Measurements from ENCODE around the gene TMEM205. TPM values are rescaled to one million over a fixed set of nuclear protein-coding genes. Genes with fewer than 3 reads are reported as not detected.

Gene TMEM205
- total and polyA plus RNA-seq, 2 of the 13 experiments (the other 11 are each of a cell fraction or from before 2014, with no cell fraction given) = 45.5 to 98.7 TPM

DNA sequence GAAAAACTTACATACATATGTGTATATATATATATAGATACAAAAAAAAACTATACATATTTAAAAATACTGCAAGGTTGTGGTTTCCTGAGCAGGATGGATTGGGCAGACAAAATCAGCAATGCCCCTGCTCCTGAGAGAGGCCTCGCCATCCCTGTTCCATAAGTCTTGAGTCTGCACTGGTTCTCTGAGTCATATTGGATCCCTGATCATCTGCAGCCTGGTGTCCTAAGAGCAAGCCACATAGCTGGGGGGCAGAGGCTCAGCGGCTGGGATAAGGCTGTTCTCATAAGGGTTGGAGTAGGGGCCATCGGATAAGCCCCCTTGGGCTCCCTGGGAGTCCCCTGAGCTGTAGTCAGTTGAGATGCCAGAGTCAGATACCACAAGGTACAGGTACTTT lies 31.7 kb upstream of the TMEM205 start:
- TF ChIP-seq TARDBP (CRISPR knock-in tag; IDR thresholded peaks at IDR 0.05) = 0 out of 2 replicates have a peak, but pooled peaks have one; percentile 19
- no peak for TF ChIP-seq SIX4 (CRISPR knock-in tag; IDR thresholded peaks at IDR 0.05)
- Histone ChIP-seq H3K9ac (ENCODE audit: insufficient read depth, low read depth, low read length) (no peak overlapping the region), H3K4me3 (replicated peaks in 1 of 3; ENCODE audit: insufficient read depth in 1 of 3, low read depth in 2 of 3, low read length in 3 of 3) (no peak overlapping the region), H3K27me3 (ENCODE audit: control insufficient read depth in 1 of 2, insufficient read depth in 2 of 2, low read length in 2 of 2) (no peaks in the 10 kb centered on the region; a peak in 1 of 5 replicates), H4K20me1 (ENCODE audit: insufficient read depth, low read length) (no peaks in the 10 kb centered on the region), H3K36me3 (replicated peaks in 1 of 2; ENCODE audit: control insufficient read depth in 1 of 2, insufficient read depth in 2 of 2, low read length in 2 of 2) (no peaks in the 10 kb centered on the region), H3K27ac (ENCODE audit: extremely low read length, insufficient read depth, low read length) (no peak overlapping the region), H3K79me2 (ENCODE audit: insufficient read depth, low read length) (peaks cover 12% of the 10 kb centered on the region), H3K4me1 (ENCODE audit: insufficient read depth, low read length) (peaks cover 52% of the 10 kb centered on the region), H3K4me2 (ENCODE audit: low read depth, low read length) (no peak overlapping the region), H2AFZ (ENCODE audit: low read length) (no peak overlapping the region), H3K9me3 (ENCODE audit: low read length) (no peaks in the 10 kb centered on the region)
- CTCF ChIA-PET (ENCODE audit: low intra/inter-chr PET ratio, low total read pairs) = interaction anchor here (0.8 to 2.1 kb wide), 2 partner anchors 63 to 69 kb away, joined by 3 to 10 read pairs; no protein-coding TSS in a partner anchor
- in situ Hi-C loops (cut with HindIII; ENCODE audit: extremely low pct_ligation_motif_present, low pct_unique_long_range_greater_than_20kb) (no loop called here), intact Hi-C loops (cut with micrococcal nuclease; ENCODE audit: unreplicated experiment) (loop anchor here (1.0 to 2.0 kb wide), 2 partner anchors 69 to 105 kb away; no protein-coding TSS in a partner anchor)
- ATAC-seq = no peak
- BruUV-seq (replicated peaks) = no TSS peak
- WGBS (ENCODE audit: low lambda C conversion rate) = 100% methylated on average over 2 of the region's 3 CpGs
- POLR2A ChIA-PET = interaction anchor here (1.1 to 1.3 kb wide), 2 partner anchors 32 to 58 kb away, joined by 3 read pairs; partner anchors contain the start of genes CCDC159, ODAD3, PRKCSH and TMEM205
- DNase-seq (ENCODE audit: low spot score) = no peak
- FAIRE-seq = no peak

DNA sequence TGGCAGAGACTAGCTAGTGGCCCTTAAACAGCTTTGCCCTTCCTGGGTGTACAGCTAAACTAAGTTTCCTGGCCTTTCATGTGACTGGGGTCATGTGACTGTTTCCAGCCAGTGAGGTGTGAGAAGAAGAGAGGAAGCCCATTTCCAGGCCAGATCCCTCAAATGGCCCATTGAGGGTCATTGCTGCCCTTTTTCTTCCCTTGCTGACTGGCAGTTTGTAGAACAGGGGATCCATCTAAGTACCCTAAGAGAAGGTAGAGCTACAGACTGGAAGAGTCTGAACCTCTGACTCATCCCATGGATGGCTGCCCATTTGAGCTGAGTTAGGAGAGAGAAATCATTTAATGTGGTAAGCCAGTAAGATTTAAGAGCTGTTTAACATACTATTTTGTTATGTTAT lies 31.2 kb upstream of the TMEM205 start:
- no peak for FAIRE-seq
- Histone ChIP-seq H3K27me3 (ENCODE audit: control insufficient read depth in 1 of 2, insufficient read depth in 2 of 2, low read length in 2 of 2) (no peaks in the 10 kb centered on the region; a peak in 1 of 5 replicates), H3K27ac (ENCODE audit: extremely low read length, insufficient read depth, low read length) (no peak overlapping the region), H3K4me3 (replicated peaks in 1 of 3; ENCODE audit: insufficient read depth in 1 of 3, low read depth in 2 of 3, low read length in 3 of 3) (no peak overlapping the region), H3K4me2 (ENCODE audit: low read depth, low read length) (peak overlapping the region; percentile 13; the same call in 1 of the 2 replicates), H2AFZ (ENCODE audit: low read length) (no peak overlapping the region), H4K20me1 (ENCODE audit: insufficient read depth, low read length) (no peaks in the 10 kb centered on the region), H3K36me3 (replicated peaks in 1 of 2; ENCODE audit: control insufficient read depth in 1 of 2, insufficient read depth in 2 of 2, low read length in 2 of 2) (no peaks in the 10 kb centered on the region), H3K9ac (ENCODE audit: insufficient read depth, low read depth, low read length) (no peak overlapping the region), H3K79me2 (ENCODE audit: insufficient read depth, low read length) (peaks cover 12% of the 10 kb centered on the region), H3K9me3 (ENCODE audit: low read length) (no peaks in the 10 kb centered on the region), H3K4me1 (ENCODE audit: insufficient read depth, low read length) (peaks cover 52% of the 10 kb centered on the region)
- POLR2A ChIA-PET = interaction anchor here (0.7 to 1.4 kb wide), 7 partner anchors 31 to 436 kb away, joined by 3 to 6 read pairs (median 3); partner anchors contain the start of genes ANGPTL8, CCDC159, ODAD3 and PRKCSH
- no peak for ATAC-seq
- no peak for DNase-seq (ENCODE audit: low spot score)
- no TSS peak for BruUV-seq (replicated peaks)
- in situ Hi-C loops (cut with HindIII; ENCODE audit: extremely low pct_ligation_motif_present, low pct_unique_long_range_greater_than_20kb) = no loop called here
- intact Hi-C loops (cut with micrococcal nuclease; ENCODE audit: unreplicated experiment) = no loop called here
- CTCF ChIA-PET (ENCODE audit: low intra/inter-chr PET ratio, low total read pairs) = no interaction called here
- TF ChIP-seq ZNF83 (CRISPR knock-in tag; IDR thresholded peaks at IDR 0.05; ENCODE audit: borderline replicate concordance) (no peak), FOSL1 (CRISPR knock-in tag; IDR thresholded peaks at IDR 0.05; ENCODE audit: borderline replicate concordance) (no peak), AHR (CRISPR knock-in tag; IDR thresholded peaks at IDR 0.05) (no peak), ZNF563 (CRISPR knock-in tag; IDR thresholded peaks at IDR 0.05) (no peak), POLR2AphosphoS5 (IDR thresholded peaks at IDR 0.05; ENCODE audit: low read depth, low read length) (peak; percentile 32; the same call in 1 of the 2 replicates), ELF1 (CRISPR knock-in tag; IDR thresholded peaks at IDR 0.05) (peak; percentile 9; the same call in 1 of the 2 replicates), SAP130 (CRISPR knock-in tag; IDR thresholded peaks at IDR 0.05; ENCODE audit: low read depth) (peak; percentile 48; the same call in 1 of the 2 replicates), REXO4 (CRISPR knock-in tag; IDR thresholded peaks at IDR 0.05; ENCODE audit: borderline replicate concordance) (no peak), NFYC (CRISPR knock-in tag; IDR thresholded peaks at IDR 0.05) (peak; percentile 70), WIZ (CRISPR knock-in tag; IDR thresholded peaks at IDR 0.05) (no peak), HOXA3 (CRISPR knock-in tag; IDR thresholded peaks at IDR 0.05) (no peak), ZNF883 (CRISPR knock-in tag; IDR thresholded peaks at IDR 0.05; ENCODE audit: not compliant biosample characterization) (no peak)
- TF ChIP-seq, protein P1, sequence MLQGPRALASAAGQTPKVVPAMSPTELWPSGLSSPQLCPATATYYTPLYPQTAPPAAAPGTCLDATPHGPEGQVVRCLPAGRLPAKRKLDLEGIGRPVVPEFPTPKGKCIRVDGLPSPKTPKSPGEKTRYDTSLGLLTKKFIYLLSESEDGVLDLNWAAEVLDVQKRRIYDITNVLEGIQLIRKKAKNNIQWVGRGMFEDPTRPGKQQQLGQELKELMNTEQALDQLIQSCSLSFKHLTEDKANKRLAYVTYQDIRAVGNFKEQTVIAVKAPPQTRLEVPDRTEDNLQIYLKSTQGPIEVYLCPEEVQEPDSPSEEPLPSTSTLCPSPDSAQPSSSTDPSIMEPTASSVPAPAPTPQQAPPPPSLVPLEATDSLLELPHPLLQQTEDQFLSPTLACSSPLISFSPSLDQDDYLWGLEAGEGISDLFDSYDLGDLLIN (CRISPR knock-in tag; IDR thresholded peaks at IDR 0.05; ENCODE audit: borderline replicate concordance) = no peak
- TF ChIP-seq, protein P2, sequence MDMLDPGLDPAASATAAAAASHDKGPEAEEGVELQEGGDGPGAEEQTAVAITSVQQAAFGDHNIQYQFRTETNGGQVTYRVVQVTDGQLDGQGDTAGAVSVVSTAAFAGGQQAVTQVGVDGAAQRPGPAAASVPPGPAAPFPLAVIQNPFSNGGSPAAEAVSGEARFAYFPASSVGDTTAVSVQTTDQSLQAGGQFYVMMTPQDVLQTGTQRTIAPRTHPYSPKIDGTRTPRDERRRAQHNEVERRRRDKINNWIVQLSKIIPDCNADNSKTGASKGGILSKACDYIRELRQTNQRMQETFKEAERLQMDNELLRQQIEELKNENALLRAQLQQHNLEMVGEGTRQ (IDR thresholded peaks at IDR 0.05; ENCODE audit: low read depth, low read length) = peak; percentile 77
- TF ChIP-seq, protein P2 (CRISPR knock-in tag; IDR thresholded peaks at IDR 0.05; ENCODE audit: borderline replicate concordance) = peak; percentile 85; the same call in 1 of the 2 replicates
